KMS-11 (cell line): ENCODE data around the gene DNMT3L.
"Not testable (repeated sequence)": the region's sequence is repeated elsewhere in the genome, so short reads cannot be mapped to it uniquely, and the experiment has no call there.

ENCODE experiments used
- H2AFZ ChIP-seq: fragments of 200-600 bp; sonication (generic); 2 replicates; pipeline ENCODE4 v1.6.1; 2016; ENCODE audit warnings: antibody characterized with exemption, mixed run types, low read depth
- H3K27ac ChIP-seq: fragments of 200-600 bp; sonication (generic); 2 replicates; pipeline ENCODE4 v1.6.1; 2016; ENCODE audit warnings: mild to moderate bottlenecking, mixed run types
- H3K27me3 ChIP-seq: fragments of 200-600 bp; sonication (generic); 2 replicates; pipeline ENCODE4 v1.6.1; 2017; ENCODE audit warnings: mild to moderate bottlenecking, low read depth, mixed run types, moderate library complexity; ENCODE audit not compliant: insufficient read depth
- H3K36me3 ChIP-seq: fragments of 200-600 bp; sonication (generic); 2 replicates; pipeline ENCODE4 v1.6.1; 2017; ENCODE audit warnings: mild to moderate bottlenecking, mixed run types; ENCODE audit not compliant: insufficient read depth
- H3K4me1 ChIP-seq: fragments of 200-600 bp; sonication (generic); 2 replicates; pipeline ENCODE4 v1.6.1; 2016; ENCODE audit warnings: mild to moderate bottlenecking, low read depth, mixed run types; ENCODE audit not compliant: poor library complexity, severe bottlenecking
- H3K4me2 ChIP-seq: fragments of 200-600 bp; sonication (generic); 2 replicates; pipeline ENCODE4 v1.7.0; 2016; ENCODE audit warnings: mild to moderate bottlenecking, mixed run types
- H3K4me3 ChIP-seq: fragments of 200-600 bp; sonication (generic); IDR thresholded peaks from 2 replicates; pipeline ENCODE4 v1.6.1; 2017; ENCODE audit warnings: low read depth, low read length, mixed read lengths; ENCODE audit not compliant: insufficient read depth
- H3K79me2 ChIP-seq: fragments of 200-600 bp; sonication (generic); 2 replicates; pipeline ENCODE4 v1.6.1; 2016; ENCODE audit warnings: low read depth, mixed run types; ENCODE audit not compliant: insufficient read depth
- H3K9ac ChIP-seq: fragments of 200-600 bp; sonication (generic); 2 replicates; pipeline ENCODE4 v1.6.1; 2016; ENCODE audit warnings: mild to moderate bottlenecking, mixed run types
- H4K20me1 ChIP-seq: fragments of 200-600 bp; sonication (generic); 2 replicates; pipeline ENCODE4 v1.6.1; 2016; ENCODE audit warnings: mild to moderate bottlenecking, mixed run types; ENCODE audit not compliant: insufficient read depth
- TF ChIP-seq, protein P1 (sequence below): fragments of 200-600 bp; sonication (generic); conservative IDR thresholded peaks from 2 replicates; pipeline ENCODE4 v1.6.1; 2017; ENCODE audit warnings: low read depth, mild to moderate bottlenecking, antibody characterized with exemption, low read length, moderate library complexity, mixed read lengths

Gene DNMT3L

DNA sequence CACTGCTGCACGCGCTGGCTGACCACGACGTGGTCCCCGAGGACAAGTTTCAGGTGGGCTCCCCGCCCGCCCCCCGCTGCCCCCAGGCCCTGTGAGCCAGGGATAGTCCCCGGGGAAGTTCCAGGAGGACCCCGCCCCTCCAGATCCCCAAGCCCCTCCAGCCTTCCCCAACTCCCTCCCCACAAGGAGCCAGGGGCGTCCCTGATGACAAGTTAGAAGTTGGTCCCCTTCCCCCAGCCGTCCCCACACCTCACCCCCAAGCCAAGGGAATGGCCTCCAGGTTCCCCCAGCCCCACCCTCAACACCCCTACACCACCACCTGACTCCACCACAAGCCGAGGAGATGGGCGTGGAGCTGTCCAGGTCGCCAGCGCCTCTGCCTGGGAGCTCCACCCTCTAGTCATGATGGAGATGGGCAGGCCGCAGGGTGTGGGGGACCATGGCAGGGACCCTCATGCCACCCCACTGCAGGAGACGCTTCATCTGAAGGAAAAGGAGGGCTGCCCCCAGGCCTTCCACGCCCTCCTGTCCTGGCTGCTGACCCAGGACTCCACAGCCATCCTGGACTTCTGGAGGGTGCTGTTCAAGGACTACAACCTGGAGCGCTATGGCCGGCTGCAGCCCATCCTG, 24.5 kb upstream of the DNMT3L start:
- TF ChIP-seq, protein P1, sequence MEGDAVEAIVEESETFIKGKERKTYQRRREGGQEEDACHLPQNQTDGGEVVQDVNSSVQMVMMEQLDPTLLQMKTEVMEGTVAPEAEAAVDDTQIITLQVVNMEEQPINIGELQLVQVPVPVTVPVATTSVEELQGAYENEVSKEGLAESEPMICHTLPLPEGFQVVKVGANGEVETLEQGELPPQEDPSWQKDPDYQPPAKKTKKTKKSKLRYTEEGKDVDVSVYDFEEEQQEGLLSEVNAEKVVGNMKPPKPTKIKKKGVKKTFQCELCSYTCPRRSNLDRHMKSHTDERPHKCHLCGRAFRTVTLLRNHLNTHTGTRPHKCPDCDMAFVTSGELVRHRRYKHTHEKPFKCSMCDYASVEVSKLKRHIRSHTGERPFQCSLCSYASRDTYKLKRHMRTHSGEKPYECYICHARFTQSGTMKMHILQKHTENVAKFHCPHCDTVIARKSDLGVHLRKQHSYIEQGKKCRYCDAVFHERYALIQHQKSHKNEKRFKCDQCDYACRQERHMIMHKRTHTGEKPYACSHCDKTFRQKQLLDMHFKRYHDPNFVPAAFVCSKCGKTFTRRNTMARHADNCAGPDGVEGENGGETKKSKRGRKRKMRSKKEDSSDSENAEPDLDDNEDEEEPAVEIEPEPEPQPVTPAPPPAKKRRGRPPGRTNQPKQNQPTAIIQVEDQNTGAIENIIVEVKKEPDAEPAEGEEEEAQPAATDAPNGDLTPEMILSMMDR = no peak
- Histone ChIP-seq H3K27me3 (peaks cover 74% of the 10 kb centered on the region), H3K4me3 (no peak overlapping the region), H3K27ac (no peak overlapping the region), H3K4me1 (no peaks in the 10 kb centered on the region), H3K79me2 (no peaks in the 10 kb centered on the region), H3K9ac (no peak overlapping the region), H3K36me3 (no peaks in the 10 kb centered on the region), H2AFZ (no peak overlapping the region), H4K20me1 (no peaks in the 10 kb centered on the region), H3K4me2 (no peak overlapping the region)

DNA sequence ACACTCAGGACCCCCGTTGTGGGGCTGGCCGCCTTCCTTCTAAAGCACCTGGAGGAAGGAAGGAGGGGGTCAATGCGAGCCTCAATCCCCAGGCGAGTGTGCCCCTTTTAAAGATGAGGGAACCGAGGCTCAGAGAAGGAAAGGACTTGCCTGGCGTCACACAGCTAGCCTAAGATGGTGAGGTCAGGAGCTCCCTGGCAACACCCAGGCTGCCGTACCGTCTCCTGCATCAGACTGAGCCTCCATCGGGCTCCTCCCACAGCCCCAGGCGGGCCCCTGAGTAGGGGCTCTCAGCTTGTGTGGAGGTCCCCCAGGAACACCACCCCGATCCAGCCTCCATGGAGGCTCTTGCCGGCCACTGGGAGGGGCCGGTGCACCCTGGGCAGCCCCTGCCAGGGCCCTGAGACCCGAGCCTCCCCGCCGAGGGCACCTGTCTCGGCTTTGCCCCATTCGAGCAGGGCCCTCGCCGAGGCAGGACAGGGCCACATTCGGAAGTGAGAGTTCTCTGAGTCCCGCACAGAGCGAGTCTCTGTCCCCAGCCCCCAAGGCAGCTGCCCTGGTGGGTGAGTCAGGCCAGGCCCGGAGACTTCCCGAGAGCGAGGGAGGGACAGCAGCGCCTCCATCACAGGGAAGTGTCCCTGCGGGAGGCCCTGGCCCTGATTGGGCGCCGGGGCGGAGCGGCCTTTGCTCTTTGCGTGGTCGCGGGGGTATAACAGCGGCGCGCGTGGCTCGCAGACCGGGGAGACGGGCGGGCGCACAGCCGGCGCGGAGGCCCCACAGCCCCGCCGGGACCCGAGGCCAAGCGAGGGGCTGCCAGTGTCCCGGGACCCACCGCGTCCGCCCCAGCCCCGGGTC, 23.7 kb upstream of the DNMT3L start, which contains the start of gene AIRE:
Gene AIRE (plus strand): TSS at position 739 of the 855 bp plus-strand sequence. CDS start 131 bp downstream, outside the sequence.
- Histone ChIP-seq H2AFZ (no peak within 1 kb of the TSS), H3K36me3 (no peaks in the 10 kb centered on the region), H3K79me2 (no peaks in the 10 kb centered on the region), H3K4me3 (no peak within 1 kb of the TSS), H3K4me2 (no peak within 1 kb of the TSS), H3K27me3 (peaks cover 67% of the 10 kb centered on the region), H3K9ac (no peak within 1 kb of the TSS), H3K4me1 (no peaks in the 10 kb centered on the region), H4K20me1 (no peaks in the 10 kb centered on the region), H3K27ac (no peak within 1 kb of the TSS)
- TF ChIP-seq, protein P1 = no peak

DNA sequence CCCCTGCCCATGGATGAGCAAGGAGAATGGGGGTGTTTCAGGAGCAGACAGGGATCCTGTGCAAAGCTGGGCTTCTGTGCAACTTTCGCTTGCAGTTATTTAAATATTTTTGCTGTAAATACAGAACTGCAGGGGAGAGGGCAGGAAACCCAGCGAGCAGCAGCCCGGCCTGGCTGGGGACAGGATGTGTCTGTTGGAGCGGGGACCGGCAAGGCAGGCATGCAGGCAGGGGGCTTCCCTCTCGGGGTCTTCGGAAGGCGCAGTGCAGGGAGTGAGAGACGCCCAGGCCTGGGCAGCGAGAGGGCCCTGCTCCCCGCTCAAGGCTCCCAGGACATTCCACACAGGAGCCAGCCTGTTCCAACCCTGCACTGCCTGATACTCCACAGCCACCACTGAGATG, 22.3 kb upstream of the DNMT3L start:
- no peaks in the 10 kb centered on the region for H3K79me2 ChIP-seq
- TF ChIP-seq, protein P1 = no peak
- no peaks in the 10 kb centered on the region for H3K36me3 ChIP-seq
- no peak overlapping the region for H3K4me3 ChIP-seq
- no peak overlapping the region for H3K9ac ChIP-seq
- H3K27me3 ChIP-seq = peaks cover 53% of the 10 kb centered on the region
- H3K27ac ChIP-seq = no peak overlapping the region
- no peaks in the 10 kb centered on the region for H3K4me1 ChIP-seq
- no peaks in the 10 kb centered on the region for H4K20me1 ChIP-seq
- no peak overlapping the region for H3K4me2 ChIP-seq
- H2AFZ ChIP-seq = no peak overlapping the region

DNA sequence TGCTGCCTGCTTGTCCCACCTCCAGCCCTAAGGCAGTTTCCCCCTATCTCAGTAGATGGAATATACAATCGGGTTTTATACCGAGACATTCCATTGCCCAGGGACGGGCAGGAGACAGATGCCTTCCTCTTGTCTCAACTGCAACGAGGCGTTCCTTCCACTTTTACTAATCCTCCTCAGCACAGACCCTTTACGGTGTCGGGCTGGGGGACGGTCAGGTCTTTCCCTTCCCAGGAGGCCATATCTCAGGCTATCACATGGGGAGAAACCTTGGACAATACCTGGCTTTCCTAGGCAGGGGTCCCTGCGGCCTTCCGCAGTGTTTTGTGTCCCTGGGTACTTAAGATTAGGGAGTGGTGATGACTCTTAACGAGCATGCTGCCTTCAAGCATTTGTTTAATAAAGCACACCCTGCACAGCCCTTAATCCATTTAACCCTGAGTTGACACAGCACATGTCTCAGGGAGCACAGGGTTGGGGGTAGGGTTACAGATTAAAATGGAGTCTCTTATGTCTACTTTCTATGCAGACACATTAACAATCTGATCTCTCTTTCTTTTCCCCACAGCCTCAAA, 21.6 kb upstream of the DNMT3L start:
- not testable (repeated sequence) for H3K9ac ChIP-seq, H2AFZ ChIP-seq, H3K27ac ChIP-seq, H4K20me1 ChIP-seq, H3K36me3 ChIP-seq, H3K79me2 ChIP-seq, H3K4me2 ChIP-seq, H3K4me3 ChIP-seq, H3K4me1 ChIP-seq
- H3K27me3 ChIP-seq = peaks cover 47% of the 10 kb centered on the region
